Lower leg skin (tissue), 3 donors: ENCODE measurements around the gene GLP2R.

Experiments
- POLR2A ChIP-seq, 2 donors: fragments of 450-650 bp; IDR thresholded peaks; one replicate each; pipeline ENCODE4 v1.6.1; 2016 to 2017; ENCODE audit warnings: antibody characterized with exemption in 2 of 2, mild to moderate bottlenecking in 1 of 2, moderate library complexity in 1 of 2
- TF ChIP-seq, protein P1 (sequence below), 3 donors: fragments of 450-650 bp; IDR thresholded peaks; one replicate each; pipeline ENCODE4 v1.5.1; 2016; ENCODE audit warnings: antibody characterized with exemption in 3 of 3, mild to moderate bottlenecking in 3 of 3, moderate library complexity in 2 of 3

DNA sequence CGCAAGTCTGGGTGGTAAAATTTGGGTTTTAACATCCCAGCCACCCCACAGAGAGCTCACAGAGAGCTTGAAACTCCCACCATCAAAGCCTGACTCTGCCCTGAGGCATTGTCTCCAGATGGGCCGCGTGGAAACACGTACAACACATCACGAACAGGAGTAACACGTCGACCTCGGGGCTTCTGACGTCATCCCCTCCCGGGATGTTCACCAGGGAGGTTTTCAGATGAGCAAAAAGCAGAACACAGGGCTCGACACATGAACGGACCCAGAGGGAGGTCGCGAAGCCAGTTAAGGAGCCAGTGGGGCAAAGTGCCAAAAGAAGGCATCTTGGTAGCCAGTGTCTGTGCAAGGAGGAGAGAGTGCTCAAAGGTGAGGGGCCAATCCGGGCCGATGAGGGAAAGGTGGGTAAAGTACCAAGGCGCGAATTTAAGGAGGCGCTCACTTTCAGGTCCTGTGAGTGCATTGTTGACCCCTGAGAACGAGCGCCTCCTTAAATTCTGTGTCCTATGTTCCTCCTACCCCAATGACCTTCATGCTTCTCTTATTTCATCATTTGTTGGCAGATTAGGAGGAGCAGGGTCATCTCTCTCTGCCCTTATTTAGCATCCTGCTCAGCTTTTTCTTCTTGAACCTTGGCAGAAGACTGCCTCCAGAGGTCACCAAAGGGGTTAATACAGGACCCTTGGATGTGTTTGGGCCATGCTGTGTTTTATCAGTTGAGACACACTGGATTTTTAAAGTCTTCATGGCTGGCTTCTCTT lies 73.7 kb downstream of the GLP2R start:
- TF ChIP-seq, protein P1, sequence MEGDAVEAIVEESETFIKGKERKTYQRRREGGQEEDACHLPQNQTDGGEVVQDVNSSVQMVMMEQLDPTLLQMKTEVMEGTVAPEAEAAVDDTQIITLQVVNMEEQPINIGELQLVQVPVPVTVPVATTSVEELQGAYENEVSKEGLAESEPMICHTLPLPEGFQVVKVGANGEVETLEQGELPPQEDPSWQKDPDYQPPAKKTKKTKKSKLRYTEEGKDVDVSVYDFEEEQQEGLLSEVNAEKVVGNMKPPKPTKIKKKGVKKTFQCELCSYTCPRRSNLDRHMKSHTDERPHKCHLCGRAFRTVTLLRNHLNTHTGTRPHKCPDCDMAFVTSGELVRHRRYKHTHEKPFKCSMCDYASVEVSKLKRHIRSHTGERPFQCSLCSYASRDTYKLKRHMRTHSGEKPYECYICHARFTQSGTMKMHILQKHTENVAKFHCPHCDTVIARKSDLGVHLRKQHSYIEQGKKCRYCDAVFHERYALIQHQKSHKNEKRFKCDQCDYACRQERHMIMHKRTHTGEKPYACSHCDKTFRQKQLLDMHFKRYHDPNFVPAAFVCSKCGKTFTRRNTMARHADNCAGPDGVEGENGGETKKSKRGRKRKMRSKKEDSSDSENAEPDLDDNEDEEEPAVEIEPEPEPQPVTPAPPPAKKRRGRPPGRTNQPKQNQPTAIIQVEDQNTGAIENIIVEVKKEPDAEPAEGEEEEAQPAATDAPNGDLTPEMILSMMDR (IDR thresholded peaks at IDR 0.05), result no peak
- no peak for TF ChIP-seq POLR2A (IDR thresholded peaks at IDR 0.05)
